ENCODE results near the gene PPM1H.

DNA sequence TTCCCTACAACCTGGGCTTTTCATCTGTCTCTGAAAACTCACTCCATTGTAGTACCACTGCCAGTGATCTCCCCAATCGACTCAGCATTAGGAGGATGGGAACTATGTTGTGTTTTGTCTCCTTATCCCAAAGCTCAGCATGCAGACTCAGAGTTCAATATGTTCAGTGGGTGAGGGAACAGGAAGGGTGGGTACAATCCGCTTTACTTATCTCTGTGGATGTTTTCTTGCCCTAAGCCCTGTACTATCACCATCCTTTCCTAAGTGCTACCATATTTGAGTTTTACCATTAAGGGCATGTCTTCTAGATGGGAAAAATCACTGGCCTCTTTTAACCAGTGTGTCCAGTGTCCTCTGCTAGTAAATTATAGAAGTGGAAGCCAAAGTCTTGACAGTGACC lies 107.1 kb downstream of the PPM1H start:
- TF ChIP-seq, protein P1, sequence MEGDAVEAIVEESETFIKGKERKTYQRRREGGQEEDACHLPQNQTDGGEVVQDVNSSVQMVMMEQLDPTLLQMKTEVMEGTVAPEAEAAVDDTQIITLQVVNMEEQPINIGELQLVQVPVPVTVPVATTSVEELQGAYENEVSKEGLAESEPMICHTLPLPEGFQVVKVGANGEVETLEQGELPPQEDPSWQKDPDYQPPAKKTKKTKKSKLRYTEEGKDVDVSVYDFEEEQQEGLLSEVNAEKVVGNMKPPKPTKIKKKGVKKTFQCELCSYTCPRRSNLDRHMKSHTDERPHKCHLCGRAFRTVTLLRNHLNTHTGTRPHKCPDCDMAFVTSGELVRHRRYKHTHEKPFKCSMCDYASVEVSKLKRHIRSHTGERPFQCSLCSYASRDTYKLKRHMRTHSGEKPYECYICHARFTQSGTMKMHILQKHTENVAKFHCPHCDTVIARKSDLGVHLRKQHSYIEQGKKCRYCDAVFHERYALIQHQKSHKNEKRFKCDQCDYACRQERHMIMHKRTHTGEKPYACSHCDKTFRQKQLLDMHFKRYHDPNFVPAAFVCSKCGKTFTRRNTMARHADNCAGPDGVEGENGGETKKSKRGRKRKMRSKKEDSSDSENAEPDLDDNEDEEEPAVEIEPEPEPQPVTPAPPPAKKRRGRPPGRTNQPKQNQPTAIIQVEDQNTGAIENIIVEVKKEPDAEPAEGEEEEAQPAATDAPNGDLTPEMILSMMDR (IDR thresholded peaks at IDR 0.05), result no peak
- TF ChIP-seq EP300 (IDR thresholded peaks at IDR 0.05), result no peak
- TF ChIP-seq POLR2AphosphoS5 (IDR thresholded peaks at IDR 0.05), result no peak

Data from sigmoid colon (tissue), 4 donors.